K562 (cell line): ENCODE data around the gene COX6A2. TPM values are rescaled to one million over a fixed set of nuclear protein-coding genes. Genes with fewer than 3 reads are reported as not detected.

ENCODE experiments used
- ARID3A ChIP-seq: IDR thresholded peaks from 2 replicates; pipeline ENCODE4 v1.6.1; 2012; ENCODE audit warnings: low read depth, low read length, improper control_type of control experiment, borderline replicate concordance
- ATF2 ChIP-seq: sonication (generic); formaldehyde crosslinking; IDR thresholded peaks from 2 replicates; pipeline ENCODE4 v1.8.1; 2022; ENCODE audit warnings: missing genetic modification reagents
- CHD4 ChIP-seq: fragments of 200-600 bp; sonication (generic); IDR thresholded peaks from 3 replicates; pipeline ENCODE4 v1.6.1; 2012; ENCODE audit warnings: low read depth, mild to moderate bottlenecking, mixed read lengths, low read length, inconsistent platforms; ENCODE audit not compliant: insufficient read depth, insufficient replicate concordance, poor library complexity, severe bottlenecking
- ELF4 ChIP-seq: fragments of 450-650 bp; formaldehyde crosslinking; IDR thresholded peaks from 2 replicates; pipeline ENCODE4 v1.4.0; 2022; ENCODE audit warnings: missing genetic modification characterization
- ETS1 ChIP-seq: conservative IDR thresholded peaks from 2 replicates; pipeline ENCODE4 v1.6.1; 2011; ENCODE audit warnings: low read depth, mild to moderate bottlenecking, low read length; ENCODE audit not compliant: control insufficient read depth
- ETV6 ChIP-seq, 3 experiments: fragments of 150-350 bp in 1 of 3; sonication (generic) in 1 of 3; formaldehyde crosslinking in 1 of 3; IDR thresholded peaks; 2 replicates each; pipeline versions ENCODE4 v1.6.1 to v1.8.0; 2014 to 2022; ENCODE audit warnings: borderline replicate concordance in 2 of 3, low read depth in 2 of 3, antibody characterized with exemption in 1 of 3, low read length in 1 of 3, mild to moderate bottlenecking in 1 of 3, missing genetic modification reagents in 1 of 3
- FIP1L1 ChIP-seq: fragments of 200-400 bp; formaldehyde crosslinking; IDR thresholded peaks from 2 replicates; pipeline ENCODE4 v1.6.1; 2018; ENCODE audit warnings: mild to moderate bottlenecking, low read depth, low read length; ENCODE audit not compliant: poor library complexity, severe bottlenecking
- FOSL1 ChIP-seq: fragments of 200-800 bp; sonication (Bioruptor generic); conservative IDR thresholded peaks from 2 replicates; pipeline ENCODE4 v1.6.1; 2016; ENCODE audit warnings: missing genetic modification characterization, missing compliant biosample characterization
- HDAC8 ChIP-seq: fragments of 450-650 bp; IDR thresholded peaks from 2 replicates; pipeline ENCODE4 v1.6.1; 2016; ENCODE audit warnings: mild to moderate bottlenecking, missing genetic modification characterization, moderate library complexity, missing compliant biosample characterization
- HMG20B ChIP-seq: fragments of 250-450 bp; sonication (Bioruptor Pico); IDR thresholded peaks from 2 replicates; pipeline ENCODE4 v1.5.0; 2021; ENCODE audit warnings: mild to moderate bottlenecking
- MAZ ChIP-seq, 2 experiments: fragments of 450-650 bp in 1 of 2; sonication (generic) in 1 of 2; formaldehyde crosslinking; IDR thresholded peaks in 1 of 2; conservative IDR thresholded peaks in 1 of 2; 2 replicates each; pipeline versions ENCODE4 v1.4.0 to v1.5.0; 2020; ENCODE audit warnings: mild to moderate bottlenecking in 1 of 2, missing genetic modification reagents in 1 of 2
- MYNN ChIP-seq, 2 experiments: sonication (generic); formaldehyde crosslinking in 1 of 2; IDR thresholded peaks; 2 replicates each; pipeline versions ENCODE4 v1.5.0 to v1.6.1; 2016 to 2020; ENCODE audit warnings: antibody characterized with exemption in 1 of 2, missing genetic modification reagents in 1 of 2
- PKNOX1 ChIP-seq: fragments of 450-650 bp; IDR thresholded peaks from 2 replicates; pipeline ENCODE4 v1.6.1; 2016
- TAL1 ChIP-seq: fragments of 450-650 bp; IDR thresholded peaks from 2 replicates; pipeline ENCODE4 v1.6.1; 2016; ENCODE audit warnings: mild to moderate bottlenecking
- ZBTB12 ChIP-seq: fragments of 250-450 bp; sonication (Bioruptor Pico); IDR thresholded peaks from 2 replicates; pipeline ENCODE4 v1.4.0; 2020
- ZNF395 ChIP-seq: fragments of 200-800 bp; sonication (Bioruptor generic); IDR thresholded peaks from 2 replicates; pipeline ENCODE4 v1.6.1; 2017; ENCODE audit warnings: missing genetic modification characterization, missing compliant biosample characterization
- polyA plus RNA-seq, 8 experiments: library from polyadenylated mRNA; depleted of rRNA in 4 of 8; stranded (reverse) in 5 of 8; unstranded in 3 of 8; fragments of >200 nt; fragmentation: Nextera tagmentation in 2 of 8; fragmentation: Illumina TruSeq in 1 of 8; extraction: Ambion mirVana in 2 of 8; extraction: Trizol in 1 of 8; gene quantifications; 2 replicates each; pipeline versions ENCODE4 v1.2.1 to v1.2.3, GENCODE V29; 2011 to 2014; ENCODE audit warnings: inconsistent platforms in 1 of 8, missing spikeins in 1 of 8
- total RNA-seq, 7 experiments: library from RNA; depleted of rRNA in 6 of 7; stranded (reverse); fragments of >200 nt in 6 of 7; fragmentation: Illumina TruSeq in 2 of 7; extraction: Trizol in 2 of 7; gene quantifications; 2 replicates each; pipeline versions ENCODE4 v1.2.1 to v1.2.3, GENCODE V29; 2011 to 2021; ENCODE audit warnings: low replicate concordance in 1 of 7

The COX6A2 gene
- total and polyA plus RNA-seq, 9 of the 15 experiments (the other 6 are each of a cell fraction or from before 2014, with no cell fraction given): not detected

- TF ChIP-seq CHD4: no peak
- peak; percentile 59; the same call in 1 of the 2 replicates for TF ChIP-seq ATF2 (CRISPR knock-in tag)
- no peak for TF ChIP-seq FOSL1 (tag)
- TF ChIP-seq HMG20B (CRISPR knock-in tag): no peak
- TF ChIP-seq ZNF395 (CRISPR knock-in tag): no peak
- no peak for TF ChIP-seq ETS1
- no peak; a peak in 1 of 4 replicates for TF ChIP-seq MAZ (CRISPR knock-in tag; conservative IDR thresholded peaks at IDR 0.05 in 1 of 2, IDR thresholded peaks at IDR 0.05 in 1 of 2)
- TF ChIP-seq PKNOX1: peak; percentile 74
- no peak for TF ChIP-seq ZBTB12 (CRISPR knock-in tag)
- no peak for TF ChIP-seq FIP1L1
- no peak for TF ChIP-seq ARID3A
- TF ChIP-seq HDAC8: no peak; the same call in 1 of the 2 replicates
- TF ChIP-seq ELF4: peak; percentile 69
- no peak for TF ChIP-seq ETV6 (IDR thresholded peaks at IDR 0.05; ENCODE audit: borderline replicate concordance in 1 of 2, low read depth in 2 of 2, low read length in 1 of 2)
- no peak for TF ChIP-seq ETV6 (CRISPR knock-in tag; IDR thresholded peaks at IDR 0.05; ENCODE audit: borderline replicate concordance)
- no peak for TF ChIP-seq MYNN (IDR thresholded peaks at IDR 0.05)
- TF ChIP-seq MYNN (CRISPR knock-in tag; IDR thresholded peaks at IDR 0.05): no peak
- TF ChIP-seq TAL1: 0 out of 2 replicates have a peak, but pooled peaks have one; percentile 18
Observed at GRCh38 chr16:31453255-31454204, 25.4 kb upstream of the COX6A2 start (continued).
